OCI-LY7 (cell line): ENCODE results near the gene SLC24A4. TPM values are rescaled to one million over a fixed set of nuclear protein-coding genes. Genes with fewer than 3 reads are reported as not detected.

ENCODE experiments used
- BruUV-seq: library from RNA; stranded (reverse); fragments of 400-500 nt; replicated peaks from 2 replicates; lab custom pipeline; 2021; lab: Mats Ljungman, UMichigan
- CTCF ChIA-PET: fragments of 300-600 bp; sonication (Branson Sonifier 250); formaldehyde crosslinking; loops from one replicate; lab custom pipeline; 2022; ENCODE audit warnings: antibody characterized with exemption; ENCODE audit not compliant: unreplicated experiment; lab: Charles Lee
- POLR2A ChIA-PET: fragments of 300-600 bp; sonication (Branson Sonifier 250); formaldehyde crosslinking; loops from one replicate; lab custom pipeline; 2022; ENCODE audit warnings: antibody characterized with exemption; lab: Charles Lee
- DNase-seq: peaks from one replicate; pipeline ENCODE4 v3.0.0-alpha.2; 2015; ENCODE audit warnings: low spot score
- H2AFZ ChIP-seq: fragments of 200-600 bp; sonication (generic), shearing (Covaris generic); 2 replicates; pipeline ENCODE4 v1.6.1; 2014; ENCODE audit warnings: mild to moderate bottlenecking, antibody characterized with exemption, low read length, moderate library complexity
- H3K27ac ChIP-seq: fragments of 200-600 bp; sonication (generic); 2 replicates; pipeline ENCODE4 v1.5.1; 2014; ENCODE audit warnings: mixed run types, low read depth, mild to moderate bottlenecking, moderate library complexity, low read length, inconsistent platforms; ENCODE audit not compliant: poor library complexity, severe bottlenecking
- H3K36me3 ChIP-seq: fragments of 200-600 bp; sonication (generic); 2 replicates; pipeline ENCODE4 v1.6.1; 2014; ENCODE audit warnings: mild to moderate bottlenecking, antibody characterized with exemption, low read length, moderate library complexity, mixed read lengths; ENCODE audit not compliant: insufficient read depth
- H3K4me1 ChIP-seq: fragments of 200-600 bp; sonication (generic); 2 replicates; pipeline ENCODE4 v1.5.1; 2014; ENCODE audit warnings: mild to moderate bottlenecking, low read length; ENCODE audit not compliant: insufficient read depth, poor library complexity, severe bottlenecking
- H3K4me2 ChIP-seq: fragments of 200-600 bp; sonication (generic); 2 replicates; pipeline ENCODE4 v1.6.1; 2014; ENCODE audit warnings: mild to moderate bottlenecking, low read length
- H3K4me3 ChIP-seq: fragments of 200-600 bp; sonication (generic); 2 replicates; pipeline ENCODE4 v1.5.1; 2014; ENCODE audit warnings: mild to moderate bottlenecking, low read depth, low read length; ENCODE audit not compliant: poor library complexity, severe bottlenecking
- H3K79me2 ChIP-seq: fragments of 200-600 bp; sonication (generic); 2 replicates; pipeline ENCODE4 v1.6.1; 2016; ENCODE audit warnings: low read depth, mild to moderate bottlenecking, low read length, moderate library complexity, mixed read lengths; ENCODE audit not compliant: insufficient read depth
- H3K9me2 ChIP-seq: fragments of 200-600 bp; sonication (generic); 2 replicates; pipeline ENCODE4 v1.6.1; 2016; ENCODE audit warnings: mild to moderate bottlenecking, low read length, mixed read lengths; ENCODE audit not compliant: insufficient read depth
- H3K9me3 ChIP-seq: fragments of 200-600 bp; sonication (generic); 2 replicates; pipeline ENCODE4 v1.6.1; 2014; ENCODE audit warnings: mild to moderate bottlenecking, mixed run types, low read length, mixed read lengths
- H4K20me1 ChIP-seq: fragments of 200-600 bp; sonication (generic); 2 replicates; pipeline ENCODE4 v1.6.1; 2014; ENCODE audit warnings: mild to moderate bottlenecking, antibody characterized with exemption, low read length, moderate library complexity, mixed read lengths; ENCODE audit not compliant: insufficient read depth
- EZH2phosphoT487 ChIP-seq: fragments of 200-600 bp; sonication (generic); IDR thresholded peaks from 2 replicates; pipeline ENCODE4 v1.6.1; 2018; ENCODE audit warnings: low read depth, borderline replicate concordance, mild to moderate bottlenecking, mixed run types, antibody characterized with exemption, low read length, moderate library complexity, mixed read lengths
- intact Hi-C: fragments of 100-400 bp; cut with micrococcal nuclease; formaldehyde crosslinking; loops from one replicate; pipeline ENCODE4 v1.10.0; 2022; ENCODE audit not compliant: unreplicated experiment
- total RNA-seq, 2 experiments: library from RNA; depleted of rRNA in 1 of 2; stranded (reverse); fragments of >200 nt in 1 of 2; shearing (Covaris generic) in 1 of 2; gene quantifications; 2 replicates each; pipeline ENCODE4 v1.2.3, GENCODE V29; 2014 to 2022
- TF ChIP-seq, protein P1 (sequence below): fragments of 200-600 bp; sonication (generic); conservative IDR thresholded peaks from 2 replicates; pipeline ENCODE4 v1.5.1; 2014; ENCODE audit warnings: mild to moderate bottlenecking, antibody characterized with exemption, low read length, moderate library complexity, mixed read lengths

SLC24A4 gene
- total RNA-seq, 2 experiments from 2014 or later, result not detected

DNA sequence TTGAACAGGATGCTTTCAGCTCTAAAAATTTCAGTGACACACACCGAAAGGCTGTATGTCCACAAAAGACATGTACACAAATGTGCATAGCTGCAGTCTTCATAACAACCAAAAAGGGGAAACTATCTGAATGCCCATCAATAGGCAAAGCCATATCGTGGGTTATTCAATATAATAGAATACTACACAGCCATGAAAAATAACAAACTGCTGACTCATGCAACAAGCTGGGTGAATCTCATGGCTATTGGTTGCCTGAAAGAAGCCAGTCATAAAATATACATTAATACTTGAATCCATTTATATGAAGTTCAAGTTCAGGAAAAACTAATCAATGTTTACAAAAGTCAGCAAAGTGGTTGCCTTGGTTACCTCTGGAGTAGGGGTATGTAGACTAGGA, 132.3 kb downstream of the SLC24A4 start:
- Histone ChIP-seq H3K79me2 (no peaks in the 10 kb centered on the region), H3K9me3 (no peaks in the 10 kb centered on the region), H3K4me1 (no peaks in the 10 kb centered on the region), H3K4me3 (no peak overlapping the region), H2AFZ (no peak overlapping the region), H3K9me2 (no peaks in the 10 kb centered on the region), H3K27ac (no peak overlapping the region), H3K36me3 (no peaks in the 10 kb centered on the region), H3K4me2 (no peak overlapping the region), H4K20me1 (no peaks in the 10 kb centered on the region)
- ChIA-PET POLR2A (interaction anchor here (0.6 kb wide), 1 partner anchor 40 kb away, joined by 3 read pairs; no protein-coding TSS in a partner anchor), CTCF (no interaction called here)
- intact Hi-C loops, result no loop called here
- BruUV-seq, result no TSS peak
- no peak for DNase-seq
- TF ChIP-seq EZH2phosphoT487, result no peak
- TF ChIP-seq, protein P1, sequence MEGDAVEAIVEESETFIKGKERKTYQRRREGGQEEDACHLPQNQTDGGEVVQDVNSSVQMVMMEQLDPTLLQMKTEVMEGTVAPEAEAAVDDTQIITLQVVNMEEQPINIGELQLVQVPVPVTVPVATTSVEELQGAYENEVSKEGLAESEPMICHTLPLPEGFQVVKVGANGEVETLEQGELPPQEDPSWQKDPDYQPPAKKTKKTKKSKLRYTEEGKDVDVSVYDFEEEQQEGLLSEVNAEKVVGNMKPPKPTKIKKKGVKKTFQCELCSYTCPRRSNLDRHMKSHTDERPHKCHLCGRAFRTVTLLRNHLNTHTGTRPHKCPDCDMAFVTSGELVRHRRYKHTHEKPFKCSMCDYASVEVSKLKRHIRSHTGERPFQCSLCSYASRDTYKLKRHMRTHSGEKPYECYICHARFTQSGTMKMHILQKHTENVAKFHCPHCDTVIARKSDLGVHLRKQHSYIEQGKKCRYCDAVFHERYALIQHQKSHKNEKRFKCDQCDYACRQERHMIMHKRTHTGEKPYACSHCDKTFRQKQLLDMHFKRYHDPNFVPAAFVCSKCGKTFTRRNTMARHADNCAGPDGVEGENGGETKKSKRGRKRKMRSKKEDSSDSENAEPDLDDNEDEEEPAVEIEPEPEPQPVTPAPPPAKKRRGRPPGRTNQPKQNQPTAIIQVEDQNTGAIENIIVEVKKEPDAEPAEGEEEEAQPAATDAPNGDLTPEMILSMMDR, result no peak

GRCh38 chr14:92456215-92457015, 133.4 kb downstream of the SLC24A4 start:
- H3K36me3 ChIP-seq, result no peaks in the 10 kb centered on the region
- DNase-seq, result peak; percentile 57
- ChIA-PET POLR2A (no interaction called here), CTCF (no interaction called here)
- TF ChIP-seq, protein P1, result peak; percentile 69
- no peak for TF ChIP-seq EZH2phosphoT487
- no peak overlapping the region for H3K27ac ChIP-seq
- H3K9me2 ChIP-seq, result no peaks in the 10 kb centered on the region
- no peaks in the 10 kb centered on the region for H3K4me1 ChIP-seq
- no peaks in the 10 kb centered on the region for H3K79me2 ChIP-seq
- no TSS peak for BruUV-seq
- no peaks in the 10 kb centered on the region for H4K20me1 ChIP-seq
- H3K9me3 ChIP-seq, result no peaks in the 10 kb centered on the region
- no peak overlapping the region for H3K4me3 ChIP-seq
- intact Hi-C loops, result loop anchor here (2.0 kb wide), 2 partner anchors 262 to 322 kb away; no protein-coding TSS in a partner anchor
- no peak overlapping the region for H3K4me2 ChIP-seq
- no peak overlapping the region for H2AFZ ChIP-seq

- Histone ChIP-seq H3K4me1 (no peaks in the 10 kb centered on the region), H4K20me1 (no peaks in the 10 kb centered on the region), H3K9me2 (no peaks in the 10 kb centered on the region), H3K9me3 (no peaks in the 10 kb centered on the region), H2AFZ (no peak overlapping the region), H3K4me3 (no peak overlapping the region), H3K27ac (no peak overlapping the region), H3K36me3 (no peaks in the 10 kb centered on the region), H3K79me2 (no peaks in the 10 kb centered on the region), H3K4me2 (no peak overlapping the region)
- no TSS peak for BruUV-seq
- intact Hi-C loops, result loop anchor here (2.0 kb wide), 2 partner anchors 262 to 322 kb away; no protein-coding TSS in a partner anchor
- CTCF ChIA-PET, result no interaction called here
- TF ChIP-seq, protein P1, result 0 out of 2 replicates have a peak, but pooled peaks have one; percentile 8
- TF ChIP-seq EZH2phosphoT487, result no peak
- POLR2A ChIA-PET, result no interaction called here
- DNase-seq, result no peak
Measured at GRCh38 chr14:92457016-92457565, 134.1 kb downstream of the SLC24A4 start.
